Limb (tissue), 2 donors: ENCODE data around the gene KITLG.
"Not testable (repeated sequence)": the region's sequence is repeated elsewhere in the genome, so short reads cannot be mapped to it uniquely, and the experiment has no call there.

Experiments
- DNase-seq, 2 donors: peaks; one replicate each; pipeline ENCODE4 v3.0.0-alpha.2; 2016; ENCODE audit errors: extremely low spot score in 2 of 2

Gene KITLG

GRCh38 chr12:88496429-88496828 is 83.8 kb downstream of the KITLG start:
- DNase-seq = no peak

DNA sequence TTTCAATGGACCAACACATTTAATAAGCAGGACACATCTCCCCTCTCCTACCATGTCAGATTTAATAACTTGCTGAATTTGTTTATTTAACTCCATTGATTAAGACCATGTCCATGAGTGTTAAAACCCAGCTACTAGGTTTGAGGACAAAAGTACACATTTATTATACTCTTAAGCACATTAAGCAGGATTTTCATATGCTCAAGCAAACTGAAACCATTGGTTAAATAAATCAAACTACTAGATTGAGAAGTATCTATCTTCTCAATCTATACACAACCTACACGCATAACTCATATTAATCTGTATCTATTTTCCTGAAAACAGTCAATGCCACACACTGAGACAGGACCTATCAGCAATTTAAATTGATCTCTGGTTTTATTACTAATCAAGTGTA is 85.2 kb downstream of the KITLG start:
- DNase-seq = no peak

DNA sequence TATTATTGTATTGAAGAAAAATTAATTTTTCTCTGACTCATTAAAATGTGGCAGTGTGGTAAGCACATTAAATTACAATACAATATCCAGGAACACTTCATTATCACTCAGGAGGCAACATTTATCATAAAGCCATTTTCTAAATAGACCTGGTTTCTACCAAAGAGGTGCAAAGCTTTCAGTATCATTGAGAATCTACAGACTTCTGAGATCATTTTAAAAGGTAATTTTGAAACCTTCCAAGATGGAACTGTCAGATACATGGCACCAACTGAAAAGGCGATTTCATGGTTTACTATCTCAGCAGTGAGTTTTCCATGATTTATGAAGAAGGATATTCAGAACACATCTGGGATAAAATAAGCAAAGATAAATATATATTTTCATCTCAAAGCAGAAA is 85.8 kb downstream of the KITLG start:
- DNase-seq = no peak

DNA sequence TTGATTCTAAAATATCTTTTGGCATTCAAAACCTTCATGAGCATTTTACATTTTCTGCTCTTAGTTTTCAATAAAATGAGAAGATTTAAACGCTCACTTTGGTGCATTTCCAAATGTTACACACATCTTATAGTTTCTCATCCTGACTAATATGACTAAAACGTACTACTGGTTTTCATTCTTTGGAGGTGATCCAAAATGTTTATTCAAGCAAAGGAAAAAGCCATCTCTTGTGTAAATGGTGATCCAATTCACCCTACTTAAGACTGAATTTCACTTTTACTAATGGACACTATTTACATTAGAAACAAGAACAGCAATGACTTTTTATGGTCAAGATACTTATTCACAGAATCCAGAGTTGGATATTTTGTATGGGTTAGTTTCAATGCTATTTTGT is 86.6 kb downstream of the KITLG start:
- no peak for DNase-seq

DNA sequence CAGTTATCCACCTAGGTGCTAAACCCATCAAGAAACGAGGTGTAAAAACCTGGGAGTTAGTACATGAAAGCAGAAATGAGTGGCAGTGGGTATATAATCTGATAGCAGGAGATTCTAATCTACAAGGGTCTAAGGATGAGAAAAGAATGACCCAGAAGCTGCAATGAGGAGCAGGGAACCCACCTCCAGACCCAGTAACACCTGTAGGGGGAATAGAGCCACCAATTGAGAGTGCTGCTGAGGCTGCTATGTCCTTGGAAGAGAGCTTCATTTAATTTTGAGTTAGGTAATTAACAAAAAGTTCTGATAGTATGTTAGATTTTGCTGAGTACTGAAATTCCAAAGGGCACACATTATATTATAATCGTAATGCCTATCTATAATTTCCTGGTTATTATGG is 89.8 kb downstream of the KITLG start:
- DNase-seq = no peak

DNA sequence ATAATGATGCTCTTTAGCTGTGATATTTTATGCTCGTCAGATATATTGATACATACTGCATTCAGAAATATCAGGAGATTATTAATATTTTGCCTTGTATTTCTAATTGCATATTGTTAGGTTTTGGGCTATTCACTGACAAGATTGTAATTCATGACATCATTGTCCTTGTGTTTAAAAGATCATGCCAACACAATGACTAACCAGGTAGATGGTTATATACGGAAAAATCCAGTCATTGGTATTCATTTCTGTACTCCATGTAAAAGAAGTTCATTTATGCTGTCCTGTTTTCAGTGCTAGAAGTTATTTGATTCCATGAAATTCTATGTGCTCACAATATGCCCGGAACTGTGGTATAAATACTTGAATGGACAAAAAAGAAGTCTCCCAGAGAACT is 107.5 kb downstream of the KITLG start:
- DNase-seq = no peak

DNA sequence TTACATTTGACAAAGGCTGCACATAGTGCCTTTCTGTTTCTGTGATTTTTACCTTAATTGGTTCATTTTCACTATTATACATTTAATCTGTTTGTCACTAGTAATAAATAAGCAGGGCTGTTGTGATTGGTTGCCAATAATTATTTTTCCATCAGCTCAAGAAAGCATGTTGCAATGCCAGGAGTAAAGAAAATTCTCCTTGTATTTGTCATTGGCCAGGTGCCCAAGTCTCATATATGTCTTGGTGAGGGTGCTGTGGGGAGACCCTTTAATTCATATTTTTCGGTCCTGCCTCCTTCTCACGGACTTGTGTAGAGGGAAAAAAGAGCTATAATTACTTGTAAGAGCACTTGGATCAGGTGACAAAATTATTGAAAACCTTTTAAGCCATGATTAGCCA is 108.0 kb downstream of the KITLG start:
- no peak for DNase-seq

- DNase-seq = no peak
Measured at GRCh38 chr12:88471331-88472045, 108.8 kb downstream of the KITLG start.

DNA sequence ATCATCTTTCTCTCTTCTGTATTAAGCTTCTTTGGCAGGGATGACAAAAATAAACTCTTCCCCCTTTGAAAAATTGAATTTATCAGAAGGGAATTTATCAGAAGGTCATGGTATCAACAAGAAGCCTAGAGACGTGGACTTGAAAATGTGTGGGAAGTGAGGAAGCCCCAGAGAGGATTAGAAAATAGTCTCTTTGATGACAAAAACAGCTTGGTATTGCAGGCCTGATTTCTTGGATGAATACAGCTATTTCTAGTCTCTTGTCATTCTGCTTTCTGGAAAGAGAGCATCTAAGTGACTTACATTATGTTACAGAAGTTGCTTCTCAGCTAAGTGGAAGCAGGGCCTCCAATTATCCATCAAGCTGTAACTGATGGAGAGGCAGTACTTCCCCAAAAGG is 111.1 kb downstream of the KITLG start:
- DNase-seq = no peak

DNA sequence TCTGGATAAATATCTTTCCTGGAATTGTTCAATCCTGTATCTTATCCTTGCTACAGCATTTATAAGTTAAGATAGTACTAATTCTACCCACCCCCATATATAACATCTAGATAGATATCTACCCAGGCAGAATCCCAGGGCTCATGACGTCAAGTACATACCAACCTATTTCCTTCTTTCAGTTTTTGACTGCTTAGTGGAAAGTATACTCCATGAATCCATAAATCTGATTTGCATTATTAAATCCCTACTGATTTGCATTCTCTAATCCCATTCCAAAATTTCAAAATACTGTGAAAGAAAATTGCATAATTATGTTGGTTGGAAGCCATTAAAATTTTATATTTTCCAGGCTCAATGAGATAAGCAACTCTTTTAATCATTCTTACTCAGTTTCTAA is 111.7 kb downstream of the KITLG start:
- no peak for DNase-seq

- DNase-seq = not testable (repeated sequence)
Measured at GRCh38 chr12:88466708-88467107, 113.6 kb downstream of the KITLG start.

GRCh38 chr12:88458327-88458726 is 121.9 kb downstream of the KITLG start:
- DNase-seq = no peak

DNA sequence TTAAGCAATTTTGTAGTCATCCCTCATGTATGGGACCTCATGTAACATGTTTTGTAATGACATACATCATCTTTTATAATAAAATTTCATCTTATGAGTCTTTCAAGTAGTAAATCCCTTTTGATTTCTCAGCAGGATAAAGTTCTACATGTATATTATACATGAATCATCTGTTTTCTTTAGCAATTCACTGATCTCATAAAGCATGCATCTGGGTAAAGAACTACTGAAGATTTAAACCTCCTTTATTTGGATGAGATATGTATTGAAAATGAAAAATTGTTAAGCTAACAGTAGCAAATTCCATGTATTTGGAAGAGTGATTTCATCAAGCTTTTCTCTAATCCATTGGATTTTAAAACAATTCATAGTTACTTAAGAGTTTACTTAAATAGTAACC is 126.9 kb downstream of the KITLG start:
- DNase-seq = no peak

DNA sequence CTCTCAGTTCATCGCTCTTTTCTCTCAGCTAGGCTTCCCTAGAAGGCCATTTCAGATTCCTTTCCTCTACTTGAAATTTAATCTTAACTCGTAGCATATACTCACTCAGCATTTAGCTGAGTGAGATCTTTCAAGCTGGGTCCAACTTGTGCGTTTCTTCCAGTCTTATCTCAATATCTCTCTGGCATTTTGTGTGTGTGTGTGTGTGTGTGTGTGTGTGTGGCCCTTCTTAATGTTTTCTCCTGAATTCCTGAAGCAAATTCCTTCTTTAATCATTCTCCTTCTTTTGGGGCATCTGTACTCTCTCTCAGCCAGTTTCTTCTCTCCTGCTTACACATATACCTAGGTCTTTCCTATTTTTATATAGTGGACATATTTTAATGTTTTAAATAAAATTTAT is 129.1 kb downstream of the KITLG start:
- DNase-seq = no peak

- DNase-seq = no peak
Measured at GRCh38 chr12:88450136-88450535, 130.1 kb downstream of the KITLG start.

DNA sequence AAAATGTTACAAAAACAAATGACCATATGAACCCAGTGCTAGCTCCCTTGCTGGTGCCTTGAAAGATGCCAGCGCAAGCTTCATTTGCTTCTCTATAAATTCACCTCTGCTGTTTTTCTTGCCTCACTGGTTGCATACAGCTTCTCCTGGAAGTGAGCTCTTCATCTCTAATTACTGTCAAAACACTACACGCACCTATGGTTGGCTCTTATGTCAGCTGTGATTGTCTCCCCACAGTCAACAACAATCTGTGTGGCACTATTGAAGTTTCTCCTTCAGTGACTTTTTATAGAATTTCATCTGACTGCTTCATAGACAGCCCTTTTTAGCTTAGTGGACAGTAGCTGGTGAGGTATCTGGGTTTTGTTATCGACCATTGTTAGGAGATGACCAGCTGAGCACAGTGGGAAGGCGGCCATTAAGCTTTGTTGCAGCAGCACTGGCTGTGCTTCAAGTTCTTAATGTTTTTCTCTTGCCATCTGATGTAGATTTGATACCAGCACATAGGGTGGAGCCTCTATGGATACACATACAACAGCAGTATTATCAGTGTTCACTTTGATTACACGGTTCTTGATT is 131.8 kb downstream of the KITLG start:
- DNase-seq = no peak

DNA sequence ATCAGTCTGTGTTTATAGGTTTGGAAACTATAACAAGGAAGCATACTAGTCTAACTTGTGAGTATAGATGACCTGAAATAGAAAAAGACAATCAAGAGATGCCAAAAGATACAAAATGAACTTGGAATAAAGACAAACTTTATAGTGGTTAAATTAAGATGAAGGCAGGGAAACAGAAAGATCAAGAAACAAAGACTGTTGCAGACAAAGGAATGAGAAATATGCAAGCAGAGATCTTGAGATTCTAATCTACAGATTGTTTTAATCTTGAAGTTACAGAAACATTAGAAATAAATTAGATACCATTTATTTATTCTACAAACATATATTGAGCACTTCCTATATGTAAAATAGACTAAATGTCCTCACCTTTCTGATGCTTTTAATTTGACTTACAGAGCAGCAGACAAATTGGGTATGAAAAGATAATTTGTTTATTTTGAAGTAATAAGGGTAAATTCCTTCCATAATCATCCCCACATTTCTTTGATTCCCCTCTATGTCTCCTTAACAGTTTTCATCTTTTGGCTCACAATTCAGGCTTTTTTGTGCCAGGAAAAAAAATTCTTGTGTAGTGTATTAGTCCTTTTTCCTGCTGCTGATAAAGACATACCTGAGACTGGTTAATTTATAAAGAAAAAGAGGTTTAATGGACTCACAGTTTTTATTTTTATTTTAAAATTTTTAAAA is 134.4 kb downstream of the KITLG start:
- no peak for DNase-seq

DNA sequence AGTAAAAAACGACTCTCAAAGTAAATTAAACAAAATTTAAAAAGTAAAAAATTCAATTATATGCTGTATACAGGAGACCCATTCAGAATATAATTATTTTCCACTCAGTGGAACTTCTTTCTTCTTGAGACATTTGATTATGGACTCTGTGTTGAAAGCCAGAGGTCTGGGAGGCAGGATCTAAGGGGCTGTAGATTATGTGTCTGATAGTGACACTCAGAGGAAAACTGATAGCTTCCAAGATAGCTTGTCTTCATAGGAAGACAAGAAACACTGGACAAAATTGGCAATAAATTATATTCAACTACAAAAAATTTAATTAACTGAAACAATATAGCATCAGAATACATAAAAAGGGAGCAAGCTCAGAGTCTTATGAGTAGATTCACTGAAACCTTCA is 135.8 kb downstream of the KITLG start:
- DNase-seq = no peak
